ENCODE measurements around the gene CHST11. TPM values are rescaled to one million over a fixed set of nuclear protein-coding genes. Genes with fewer than 3 reads are reported as not detected.
A peak's percentile ranks its signal among the peaks of the same experiment; 100 is the strongest.
"Not testable (repeated sequence)": the region's sequence is repeated elsewhere in the genome, so short reads cannot be mapped to it uniquely, and the experiment has no call there.

CHST11 gene
- total RNA-seq, 4 donors from 2014 or later: 5.7 to 15.7 (median 7.1) TPM

- no peaks in the 10 kb centered on the region for H3K36me3 ChIP-seq
- no peak for DNase-seq (ENCODE audit: extremely low spot score)
- no peaks in the 10 kb centered on the region for H3K27me3 ChIP-seq
- intact Hi-C loops (cut with DNase I): no loop called here
- 95% methylated on average over 12 of the region's 12 CpGs for WGBS
- H3K4me1 ChIP-seq: peaks cover 0 to 18% (median 10%) of the 10 kb centered on the region in 4 donors
- no peak overlapping the region for H3K27ac ChIP-seq (replicated peaks in 1 of 4)
- H3K4me3 ChIP-seq: no peak overlapping the region
- H3K9me3 ChIP-seq: no peaks in the 10 kb centered on the region
- no peak for TF ChIP-seq CTCF (IDR thresholded peaks at IDR 0.05)
These were observed 154.9 kb downstream of the CHST11 start for GRCh38 chr12:104611671-104612070.

- H3K36me3 ChIP-seq; H3K27ac ChIP-seq (replicated peaks in 1 of 4); H3K9me3 ChIP-seq; H3K27me3 ChIP-seq; DNase-seq (ENCODE audit: extremely low spot score); H3K4me3 ChIP-seq; intact Hi-C loops (cut with DNase I): not testable (repeated sequence)
- WGBS: 95% methylated on average over 3 of the region's 3 CpGs
- peaks cover 0 to 20% (median 10%) of the 10 kb centered on the region in 4 donors for H3K4me1 ChIP-seq
These were observed 156.6 kb downstream of the CHST11 start for GRCh38 chr12:104613372-104613771.

- Histone ChIP-seq H3K4me1 (peaks cover 2 to 20% (median 10%) of the 10 kb centered on the region in 4 donors), H3K9me3 (no peaks in the 10 kb centered on the region), H3K27me3 (no peaks in the 10 kb centered on the region), H3K36me3 (no peaks in the 10 kb centered on the region), H3K4me3 (no peak overlapping the region), H3K27ac (replicated peaks in 1 of 4) (peak overlapping the region in 3 of 4 donors; percentile 25 to 41 (median 37))
- no peak for DNase-seq (ENCODE audit: extremely low spot score)
- WGBS: 55% methylated on average over 5 of the region's 12 CpGs
- peak in 1 of 2 donors; percentile 7 for TF ChIP-seq POLR2AphosphoS5 (IDR thresholded peaks at IDR 0.05)
- no peak for TF ChIP-seq POLR2A (IDR thresholded peaks at IDR 0.05; ENCODE audit: low read depth)
- intact Hi-C loops (cut with DNase I): no loop called here
These were observed 158.4 kb downstream of the CHST11 start for GRCh38 chr12:104615048-104615561.

GRCh38 chr12:104618691-104619090, 161.9 kb downstream of the CHST11 start:
- no peaks in the 10 kb centered on the region for H3K9me3 ChIP-seq
- DNase-seq (ENCODE audit: extremely low spot score): no peak
- 86% methylated on average over 4 of the region's 5 CpGs for WGBS
- H3K36me3 ChIP-seq: no peaks in the 10 kb centered on the region
- peaks cover 2 to 17% (median 10%) of the 10 kb centered on the region in 4 donors for H3K4me1 ChIP-seq
- H3K27me3 ChIP-seq: no peaks in the 10 kb centered on the region
- H3K27ac ChIP-seq (replicated peaks in 1 of 4): no peak overlapping the region
- H3K4me3 ChIP-seq: no peak overlapping the region
- intact Hi-C loops (cut with DNase I): no loop called here
- no peak for TF ChIP-seq POLR2A (IDR thresholded peaks at IDR 0.05; ENCODE audit: low read depth)
- no peak for TF ChIP-seq POLR2AphosphoS5 (IDR thresholded peaks at IDR 0.05)
- TF ChIP-seq CTCF (IDR thresholded peaks at IDR 0.05): no peak
- no peak for TF ChIP-seq EP300 (IDR thresholded peaks at IDR 0.05)

GRCh38 chr12:104619305-104619704, 162.6 kb downstream of the CHST11 start:
- Histone ChIP-seq H3K27ac (replicated peaks in 1 of 4) (no peak overlapping the region), H3K9me3 (no peaks in the 10 kb centered on the region), H3K4me3 (no peak overlapping the region), H3K36me3 (no peaks in the 10 kb centered on the region), H3K27me3 (no peaks in the 10 kb centered on the region), H3K4me1 (peaks cover 2 to 17% (median 10%) of the 10 kb centered on the region in 4 donors)
- intact Hi-C loops (cut with DNase I): no loop called here
- no peak for DNase-seq (ENCODE audit: extremely low spot score)
- 91% methylated on average over 7 of the region's 7 CpGs for WGBS
- no peak for TF ChIP-seq EP300 (IDR thresholded peaks at IDR 0.05)

GRCh38 chr12:104620837-104621531, 164.2 kb downstream of the CHST11 start:
- H3K36me3 ChIP-seq: no peaks in the 10 kb centered on the region
- H3K27ac ChIP-seq (replicated peaks in 1 of 4): no peak overlapping the region
- no peaks in the 10 kb centered on the region for H3K9me3 ChIP-seq
- H3K27me3 ChIP-seq: no peaks in the 10 kb centered on the region
- 69% methylated on average over 4 of the region's 5 CpGs for WGBS
- TF ChIP-seq EP300 (IDR thresholded peaks at IDR 0.05): no peak
- no peak for TF ChIP-seq CTCF (IDR thresholded peaks at IDR 0.05)
- no peak for TF ChIP-seq POLR2AphosphoS5 (IDR thresholded peaks at IDR 0.05)
- no peak for TF ChIP-seq POLR2A (IDR thresholded peaks at IDR 0.05; ENCODE audit: low read depth)
- no peak for DNase-seq (ENCODE audit: extremely low spot score)
- H3K4me3 ChIP-seq: no peak overlapping the region
- peaks cover 0 to 4% (median 1%) of the 10 kb centered on the region in 4 donors for H3K4me1 ChIP-seq
- intact Hi-C loops (cut with DNase I): no loop called here

All from esophagus muscularis mucosa (tissue), 4 donors.